GM23338 (cell line): ENCODE results near the gene NEO1.

ENCODE experiments used
- CREB1 ChIP-seq: fragments of 250-450 bp; sonication (Bioruptor Pico); IDR thresholded peaks from 2 replicates; pipeline ENCODE4 v1.5.0; 2020; ENCODE audit warnings: low read depth, mild to moderate bottlenecking, moderate library complexity
- CTCF ChIP-seq, 2 experiments: fragments of 200-600 bp in 1 of 2; sonication (generic) in 1 of 2; conservative IDR thresholded peaks; 2 replicates each; pipeline versions ENCODE4 v1.5.1 to v1.6.1; 2016 to 2017; ENCODE audit warnings: antibody characterized with exemption in 2 of 2, low read depth in 2 of 2, mild to moderate bottlenecking in 2 of 2, moderate library complexity in 1 of 2
- EZH2 ChIP-seq: fragments of 200-600 bp; sonication (generic); IDR thresholded peaks from one replicate; pipeline ENCODE4 v1.8.0; 2017; ENCODE audit warnings: antibody characterized with exemption, mild to moderate bottlenecking, low read depth; ENCODE audit not compliant: unreplicated experiment
- EZH2phosphoT487 ChIP-seq: fragments of 200-600 bp; sonication (generic); IDR thresholded peaks from one replicate; pipeline ENCODE4 v1.8.1; 2018; ENCODE audit warnings: antibody characterized with exemption; ENCODE audit not compliant: unreplicated experiment
- JUNB ChIP-seq: IDR thresholded peaks from one replicate; pipeline ENCODE4 v1.6.1; 2016; ENCODE audit warnings: antibody characterized with exemption; ENCODE audit not compliant: unreplicated experiment
- POLR2AphosphoS5 ChIP-seq: IDR thresholded peaks from 2 replicates; pipeline ENCODE4 v1.6.1; 2016; ENCODE audit warnings: antibody characterized with exemption, low read depth
- REST ChIP-seq: IDR thresholded peaks from one replicate; pipeline ENCODE4 v1.6.1; 2018; ENCODE audit warnings: antibody characterized with exemption; ENCODE audit not compliant: unreplicated experiment
- ZNF331 ChIP-seq: fragments of 250-450 bp; sonication (Bioruptor Pico); IDR thresholded peaks from 2 replicates; pipeline ENCODE4 v1.5.0; 2020; ENCODE audit warnings: low read depth, mild to moderate bottlenecking, moderate library complexity
- ZNF462 ChIP-seq: fragments of 250-450 bp; sonication (Bioruptor Pico); IDR thresholded peaks from 2 replicates; pipeline ENCODE4 v1.5.0; 2020; ENCODE audit warnings: mild to moderate bottlenecking, moderate library complexity

GRCh38 chr15:73174171-73174570 is 121.9 kb downstream of the NEO1 start:
- TF ChIP-seq CREB1 (CRISPR knock-in tag): no peak
- TF ChIP-seq CTCF (conservative IDR thresholded peaks at IDR 0.05; ENCODE audit: low read depth in 2 of 2): no peak
- TF ChIP-seq EZH2: no peak
- no peak for TF ChIP-seq JUNB
- TF ChIP-seq EZH2phosphoT487: no peak
- no peak for TF ChIP-seq ZNF462
- no peak for TF ChIP-seq REST
- TF ChIP-seq POLR2AphosphoS5: no peak
- TF ChIP-seq ZNF331 (CRISPR knock-in tag): no peak
